Measurements from ENCODE around the gene RAD51B.

The RAD51B gene

GRCh38 chr14:68316078-68316868, 496.7 kb downstream of the RAD51B start:
- no peaks in the 10 kb centered on the region for H3K27me3 ChIP-seq (ENCODE audit: insufficient read depth, poor library complexity, severe bottlenecking)
- H3K27ac ChIP-seq (replicated peaks) = no peak overlapping the region
- DNase-seq (ENCODE audit: low read depth in 1 of 2, low spot score in 1 of 2) = no peak
- TF ChIP-seq CTCF (IDR thresholded peaks at IDR 0.05; ENCODE audit: insufficient read depth, low read length) = no peak
- H3K4me3 ChIP-seq (replicated peaks; ENCODE audit: insufficient read depth, low read length) = no peak overlapping the region

- Histone ChIP-seq H3K4me3 (replicated peaks; ENCODE audit: insufficient read depth, low read length) (no peak overlapping the region), H3K27ac (replicated peaks) (no peak overlapping the region), H3K27me3 (ENCODE audit: insufficient read depth, poor library complexity, severe bottlenecking) (no peaks in the 10 kb centered on the region)
- no peak for DNase-seq (ENCODE audit: low read depth in 1 of 2, low spot score in 1 of 2)
- TF ChIP-seq SPI1 (IDR thresholded peaks at IDR 0.05; ENCODE audit: borderline replicate concordance, low read depth) = no peak
- no peak for TF ChIP-seq CTCF (IDR thresholded peaks at IDR 0.05; ENCODE audit: insufficient read depth, low read length)
- TF ChIP-seq GABPA (IDR thresholded peaks at IDR 0.05; ENCODE audit: low read depth) = no peak
- no peak for TF ChIP-seq REST (IDR thresholded peaks at IDR 0.05; ENCODE audit: insufficient replicate concordance, low read depth)
Observed at GRCh38 chr14:68317239-68317638, 497.7 kb downstream of the RAD51B start.

GRCh38 chr14:68318828-68319227, 499.2 kb downstream of the RAD51B start:
- Histone ChIP-seq H3K27ac (replicated peaks) (no peak overlapping the region), H3K27me3 (ENCODE audit: insufficient read depth, poor library complexity, severe bottlenecking) (no peaks in the 10 kb centered on the region), H3K4me3 (replicated peaks; ENCODE audit: insufficient read depth, low read length) (no peak overlapping the region)
- no peak for DNase-seq (ENCODE audit: low read depth in 1 of 2, low spot score in 1 of 2)
- TF ChIP-seq REST (IDR thresholded peaks at IDR 0.05; ENCODE audit: insufficient replicate concordance, low read depth) (no peak), SPI1 (IDR thresholded peaks at IDR 0.05; ENCODE audit: borderline replicate concordance, low read depth) (no peak), POLR2AphosphoS5 (IDR thresholded peaks at IDR 0.05; ENCODE audit: low read depth) (no peak), GABPA (IDR thresholded peaks at IDR 0.05; ENCODE audit: low read depth) (no peak), CTCF (IDR thresholded peaks at IDR 0.05; ENCODE audit: insufficient read depth, low read length) (no peak)

GRCh38 chr14:68320495-68320894, 500.9 kb downstream of the RAD51B start:
- H3K27ac ChIP-seq (replicated peaks) = no peak overlapping the region
- H3K4me3 ChIP-seq (replicated peaks; ENCODE audit: insufficient read depth, low read length) = no peak overlapping the region
- TF ChIP-seq CTCF (IDR thresholded peaks at IDR 0.05; ENCODE audit: insufficient read depth, low read length) (no peak), GABPA (IDR thresholded peaks at IDR 0.05; ENCODE audit: low read depth) (no peak), SPI1 (IDR thresholded peaks at IDR 0.05; ENCODE audit: borderline replicate concordance, low read depth) (no peak), POLR2AphosphoS5 (IDR thresholded peaks at IDR 0.05; ENCODE audit: low read depth) (no peak), REST (IDR thresholded peaks at IDR 0.05; ENCODE audit: insufficient replicate concordance, low read depth) (no peak)
- no peaks in the 10 kb centered on the region for H3K27me3 ChIP-seq (ENCODE audit: insufficient read depth, poor library complexity, severe bottlenecking)
- DNase-seq (ENCODE audit: low read depth in 1 of 2, low spot score in 1 of 2) = no peak

Data from HL-60 (cell line).